Cortex of kidney (tissue), 1 donor: ENCODE measurements around the gene ANKRD6.

Experiments
- DNase-seq: peaks from one replicate; lab custom pipeline; 2025; lab: John Stamatoyannopoulos, UW

The ANKRD6 gene

GRCh38 chr6:89509777-89510281 is 76.9 kb downstream of the ANKRD6 start:
- no peak for DNase-seq

- DNase-seq = no peak
Measured at GRCh38 chr6:89510393-89510792, 77.4 kb downstream of the ANKRD6 start.

- DNase-seq = no peak
Measured at GRCh38 chr6:89518352-89519055, 85.6 kb downstream of the ANKRD6 start.

GRCh38 chr6:89520736-89521135 is 87.8 kb downstream of the ANKRD6 start:
- DNase-seq = no peak

GRCh38 chr6:89522778-89523177 is 89.8 kb downstream of the ANKRD6 start:
- no peak for DNase-seq

GRCh38 chr6:89525786-89526562 is 93.0 kb downstream of the ANKRD6 start:
- no peak for DNase-seq

- DNase-seq = no peak
Measured at GRCh38 chr6:89526563-89526869, 93.6 kb downstream of the ANKRD6 start.

- no peak for DNase-seq
Measured at GRCh38 chr6:89527634-89528033, 94.7 kb downstream of the ANKRD6 start.

GRCh38 chr6:89528866-89529265 is 95.9 kb downstream of the ANKRD6 start:
- DNase-seq = no peak

GRCh38 chr6:89530982-89531381 is 98.0 kb downstream of the ANKRD6 start:
- DNase-seq = no peak

- DNase-seq = no peak
Measured at GRCh38 chr6:89536231-89536630, 103.3 kb downstream of the ANKRD6 start.

GRCh38 chr6:89539779-89540178 is 106.8 kb downstream of the ANKRD6 start:
- no peak for DNase-seq

GRCh38 chr6:89542081-89542857 is 109.3 kb downstream of the ANKRD6 start:
- no peak for DNase-seq

- no peak for DNase-seq
Measured at GRCh38 chr6:89542866-89543265, 109.9 kb downstream of the ANKRD6 start.

GRCh38 chr6:89547281-89547680 is 114.3 kb downstream of the ANKRD6 start:
- DNase-seq = no peak

GRCh38 chr6:89553431-89553830 is 120.5 kb downstream of the ANKRD6 start:
- no peak for DNase-seq

- DNase-seq = no peak
Measured at GRCh38 chr6:89554106-89554505, 121.2 kb downstream of the ANKRD6 start.

- DNase-seq = no peak
Measured at GRCh38 chr6:89555031-89555430, 122.1 kb downstream of the ANKRD6 start.

- DNase-seq = no peak
Measured at GRCh38 chr6:89555806-89556205, 122.9 kb downstream of the ANKRD6 start.

GRCh38 chr6:89559487-89559886 is 126.5 kb downstream of the ANKRD6 start:
- DNase-seq = no peak

- DNase-seq = no peak
Measured at GRCh38 chr6:89562093-89562973, 129.4 kb downstream of the ANKRD6 start.

GRCh38 chr6:89563866-89564265 is 130.9 kb downstream of the ANKRD6 start:
- no peak for DNase-seq
